Endothelial cell of umbilical vein (primary cell): ENCODE measurements around the gene VAPB. TPM values are rescaled to one million over a fixed set of nuclear protein-coding genes. Genes with fewer than 3 reads are reported as not detected.

Source experiments
- BruUV-seq: library from RNA; stranded (reverse); fragments of 400-500 nt; replicated peaks from 2 replicates; lab custom pipeline; 2021; lab: Mats Ljungman, UMichigan
- CTCF ChIA-PET: fragments of 300-600, 350-600 bp; sonication (Branson Sonifier 250); formaldehyde crosslinking; loops from one replicate; lab custom pipeline; 2021; ENCODE audit warnings: antibody characterized with exemption, inconsistent platforms; lab: Charles Lee
- POLR2A ChIA-PET: fragments of 300-600, 350-600 bp; sonication (Branson Sonifier 250); formaldehyde crosslinking; loops from one replicate; lab custom pipeline; 2021; ENCODE audit warnings: antibody characterized with exemption, inconsistent platforms; lab: Charles Lee
- DNase-seq: peaks from one replicate; pipeline ENCODE4 v3.0.0-alpha.2; 2011; ENCODE audit warnings: low read depth, low spot score
- FAIRE-seq: peaks from 2 replicates; lab custom pipeline; 2011; peaks lifted over from hg19 to GRCh38; lab: Jason Lieb, UNC
- H2AFZ ChIP-seq: 2 replicates; pipeline ENCODE4 v1.6.0; 2012; ENCODE audit warnings: low read depth, low read length, control low read depth, inconsistent platforms
- H3K27ac ChIP-seq: 2 replicates; pipeline ENCODE4 v1.5.1; 2011; ENCODE audit warnings: low read depth, mild to moderate bottlenecking, control low read depth, low read length, moderate library complexity; ENCODE audit not compliant: insufficient read depth
- H3K27me3 ChIP-seq, 2 experiments: 2 replicates each; pipeline versions ENCODE4 v1.6.0 to v1.6.1; 2011; ENCODE audit warnings: low read length in 2 of 2, mixed read lengths in 1 of 2; ENCODE audit not compliant: control insufficient read depth in 2 of 2, insufficient read depth in 2 of 2
- H3K36me3 ChIP-seq, 2 experiments: 2 replicates in 1 of 2; 3 replicates in 1 of 2; pipeline ENCODE4 v1.5.1; 2011; ENCODE audit warnings: low read length in 2 of 2, mild to moderate bottlenecking in 1 of 2, moderate library complexity in 1 of 2; ENCODE audit not compliant: control insufficient read depth in 2 of 2, insufficient read depth in 2 of 2; ENCODE audit errors: extremely low read depth in 1 of 2
- H3K4me1 ChIP-seq: 3 replicates; pipeline ENCODE4 v1.5.1; 2011; ENCODE audit warnings: mild to moderate bottlenecking, low read length; ENCODE audit not compliant: control insufficient read depth, insufficient read depth; ENCODE audit errors: extremely low read depth
- H3K4me2 ChIP-seq: 2 replicates; pipeline ENCODE4 v1.6.1; 2011; ENCODE audit warnings: low read length, control low read depth, mixed read lengths; ENCODE audit not compliant: insufficient read depth
- H3K4me3 ChIP-seq, 3 experiments: fragments of 200-600 bp in 1 of 3; sonication (generic), shearing (Covaris generic) in 1 of 3; replicated peaks in 1 of 3; 2 replicates each; pipeline ENCODE4 v1.5.1; 2011 to 2016; ENCODE audit warnings: control low read depth in 3 of 3, low read length in 3 of 3, mild to moderate bottlenecking in 2 of 3, inconsistent platforms in 1 of 3, low read depth in 1 of 3, moderate library complexity in 1 of 3; ENCODE audit not compliant: insufficient read depth in 1 of 3
- H3K79me2 ChIP-seq: 2 replicates; pipeline ENCODE4 v1.6.0; 2012; ENCODE audit warnings: low read length, inconsistent platforms; ENCODE audit not compliant: control insufficient read depth, insufficient read depth
- H3K9ac ChIP-seq: replicated peaks from 2 replicates; pipeline ENCODE3; 2011; ENCODE audit warnings: low read length, control low read depth; ENCODE audit not compliant: insufficient read depth; ENCODE audit errors: extremely low read depth
- H3K9me1 ChIP-seq: replicated peaks from 3 replicates; pipeline ENCODE4 v1.6.0; 2011; ENCODE audit warnings: mild to moderate bottlenecking, low read length; ENCODE audit not compliant: control insufficient read depth, insufficient read depth; ENCODE audit errors: extremely low read depth
- H3K9me3 ChIP-seq: replicated peaks from 2 replicates; pipeline ENCODE4 v1.5.1; 2012; ENCODE audit warnings: low read length, inconsistent platforms; ENCODE audit not compliant: control insufficient read depth, insufficient read depth
- H4K20me1 ChIP-seq: replicated peaks from 2 replicates; pipeline ENCODE3; 2011; ENCODE audit warnings: mild to moderate bottlenecking, low read length; ENCODE audit not compliant: control insufficient read depth, insufficient read depth; ENCODE audit errors: extremely low read depth
- EZH2 ChIP-seq: IDR thresholded peaks from 2 replicates; pipeline ENCODE4 v1.6.1; 2012; ENCODE audit warnings: borderline replicate concordance, low read depth, mild to moderate bottlenecking, moderate library complexity, low read length, inconsistent platforms; ENCODE audit not compliant: severe bottlenecking
- FOS ChIP-seq: IDR thresholded peaks from 2 replicates; pipeline ENCODE4 v1.6.1; 2011; ENCODE audit warnings: mild to moderate bottlenecking, low read length, moderate library complexity, borderline replicate concordance; ENCODE audit not compliant: insufficient read depth
- GATA2 ChIP-seq: IDR thresholded peaks from 2 replicates; pipeline ENCODE4 v1.7.0; 2011; ENCODE audit warnings: low read depth, mild to moderate bottlenecking, moderate library complexity, mixed read lengths, low read length; ENCODE audit not compliant: insufficient read length, insufficient read depth
- JUN ChIP-seq: IDR thresholded peaks from 2 replicates; pipeline ENCODE4 v1.6.1; 2011; ENCODE audit warnings: borderline replicate concordance, low read depth; ENCODE audit not compliant: insufficient read length, insufficient read depth
- MYC ChIP-seq: IDR thresholded peaks from one replicate; pipeline ENCODE4 v1.6.1; 2011; ENCODE audit warnings: mild to moderate bottlenecking, low read depth, low read length
- POLR2A ChIP-seq: IDR thresholded peaks from 2 replicates; pipeline ENCODE4 v1.6.1; 2012; ENCODE audit warnings: low read depth, mild to moderate bottlenecking, control low read depth, low read length
- POLR2AphosphoS5 ChIP-seq: IDR thresholded peaks from 2 replicates; pipeline ENCODE4 v1.6.1; 2012; ENCODE audit warnings: low read depth, mild to moderate bottlenecking, control low read depth, low read length, moderate library complexity; ENCODE audit not compliant: insufficient read depth
- dilution Hi-C: fragments of 300-500 bp; cut with MboI; formaldehyde crosslinking; loops from one replicate; pipeline ENCODE4 v1.15.0; 2019; ENCODE audit warnings: low sequenced_read_pairs; ENCODE audit not compliant: extremely low pct_ligation_motif_present
- intact Hi-C: fragments of 100-400 bp; cut with micrococcal nuclease; formaldehyde crosslinking; loops from one replicate; pipeline ENCODE4 v1.10.0; 2022
- polyA plus RNA-seq, 4 experiments: library from polyadenylated mRNA; depleted of rRNA in 3 of 4; stranded (reverse) in 3 of 4; unstranded in 1 of 4; fragments of >200 nt; gene quantifications; 2 replicates each; pipeline versions ENCODE4 v1.2.1 to v1.2.3, GENCODE V29; 2011 to 2012; ENCODE audit warnings: missing spikeins in 1 of 4
- total RNA-seq: library from RNA; stranded (reverse); gene quantifications from 2 replicates; pipeline ENCODE4 v1.2.3, GENCODE V29; 2021
- TF ChIP-seq, protein P1 (sequence below): IDR thresholded peaks from 2 replicates; pipeline ENCODE4 v1.6.1; 2011; ENCODE audit not compliant: insufficient read depth, insufficient read length
- TF ChIP-seq, protein P2 (sequence below), 2 donors: IDR thresholded peaks; 1 replicate in 1 of 2; 2 replicates in 1 of 2; pipeline ENCODE4 v1.5.1; 2011; ENCODE audit warnings: low read length in 2 of 2, mild to moderate bottlenecking in 2 of 2, moderate library complexity in 2 of 2, control low read depth in 1 of 2, inconsistent platforms in 1 of 2, low read depth in 1 of 2; ENCODE audit not compliant: insufficient read depth in 1 of 2; ENCODE audit errors: extremely low read depth in 1 of 2

VAPB gene
- total and polyA plus RNA-seq, 2 donors (not counting 3 experiments of a cell fraction or from before 2014, with no cell fraction given): 17.9 to 48.9 TPM

DNA sequence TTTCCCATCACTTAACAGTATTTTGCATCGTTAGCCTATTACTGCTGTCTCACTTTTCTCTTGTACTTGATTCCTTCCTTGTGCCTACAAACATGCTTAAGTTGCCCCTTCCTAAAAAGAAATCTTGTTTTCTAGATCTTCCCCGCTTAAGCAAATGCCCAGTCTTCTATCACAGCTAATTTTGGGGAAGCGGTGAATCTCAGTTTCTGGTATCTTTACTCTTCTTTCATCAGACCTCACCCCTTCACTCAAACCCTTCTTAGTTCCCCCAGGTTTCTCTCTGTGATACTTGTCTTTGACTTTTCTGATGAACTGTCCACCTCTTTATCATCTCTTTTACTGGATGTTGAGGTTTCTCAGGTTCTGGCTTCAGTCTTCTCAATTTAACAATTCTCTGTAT is 14.2 kb downstream of the VAPB start:
- dilution Hi-C loops (no loop called here), intact Hi-C loops (loop anchor here (5.0 to 10.0 kb wide), 2 partner anchors 39 to 1008 kb away; partner anchors contain the start of gene RBM38)
- peaks cover 3% of the 10 kb centered on the region for H3K9me1 ChIP-seq
- no peak overlapping the region for H3K9ac ChIP-seq
- peaks cover 18% of the 10 kb centered on the region for H3K4me1 ChIP-seq
- TF ChIP-seq MYC: no peak
- TF ChIP-seq, protein P1, sequence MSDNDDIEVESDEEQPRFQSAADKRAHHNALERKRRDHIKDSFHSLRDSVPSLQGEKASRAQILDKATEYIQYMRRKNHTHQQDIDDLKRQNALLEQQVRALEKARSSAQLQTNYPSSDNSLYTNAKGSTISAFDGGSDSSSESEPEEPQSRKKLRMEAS: no peak
- no peak for TF ChIP-seq GATA2
- TF ChIP-seq, protein P2, sequence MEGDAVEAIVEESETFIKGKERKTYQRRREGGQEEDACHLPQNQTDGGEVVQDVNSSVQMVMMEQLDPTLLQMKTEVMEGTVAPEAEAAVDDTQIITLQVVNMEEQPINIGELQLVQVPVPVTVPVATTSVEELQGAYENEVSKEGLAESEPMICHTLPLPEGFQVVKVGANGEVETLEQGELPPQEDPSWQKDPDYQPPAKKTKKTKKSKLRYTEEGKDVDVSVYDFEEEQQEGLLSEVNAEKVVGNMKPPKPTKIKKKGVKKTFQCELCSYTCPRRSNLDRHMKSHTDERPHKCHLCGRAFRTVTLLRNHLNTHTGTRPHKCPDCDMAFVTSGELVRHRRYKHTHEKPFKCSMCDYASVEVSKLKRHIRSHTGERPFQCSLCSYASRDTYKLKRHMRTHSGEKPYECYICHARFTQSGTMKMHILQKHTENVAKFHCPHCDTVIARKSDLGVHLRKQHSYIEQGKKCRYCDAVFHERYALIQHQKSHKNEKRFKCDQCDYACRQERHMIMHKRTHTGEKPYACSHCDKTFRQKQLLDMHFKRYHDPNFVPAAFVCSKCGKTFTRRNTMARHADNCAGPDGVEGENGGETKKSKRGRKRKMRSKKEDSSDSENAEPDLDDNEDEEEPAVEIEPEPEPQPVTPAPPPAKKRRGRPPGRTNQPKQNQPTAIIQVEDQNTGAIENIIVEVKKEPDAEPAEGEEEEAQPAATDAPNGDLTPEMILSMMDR (IDR thresholded peaks at IDR 0.05; ENCODE audit: extremely low read depth in 1 of 2, insufficient read depth in 1 of 2, low read depth in 1 of 2, low read length in 2 of 2): no peak
- TF ChIP-seq FOS: no peak
- no peak for TF ChIP-seq JUN
- no peak for TF ChIP-seq EZH2
- TF ChIP-seq POLR2A: no peak
- no peak for TF ChIP-seq POLR2AphosphoS5
- ChIA-PET POLR2A (no interaction called here), CTCF (no interaction called here)
- H3K9me3 ChIP-seq: no peaks in the 10 kb centered on the region
- FAIRE-seq (no peak), DNase-seq (no peak)
- H3K27me3 ChIP-seq: no peaks in the 10 kb centered on the region
- H3K4me2 ChIP-seq: no peak overlapping the region
- H3K4me3 ChIP-seq: no peak overlapping the region
- H3K27ac ChIP-seq: no peak overlapping the region
- no peak overlapping the region for H2AFZ ChIP-seq
- H3K79me2 ChIP-seq: peaks cover 95% of the 10 kb centered on the region
- BruUV-seq: no TSS peak
- H3K36me3 ChIP-seq: no peaks in the 10 kb centered on the region
- H4K20me1 ChIP-seq: peaks cover 13% of the 10 kb centered on the region
